ENCODE results near the gene VGLL4.
"Not testable (repeated sequence)": the region's sequence is repeated elsewhere in the genome, so short reads cannot be mapped to it uniquely, and the experiment has no call there.

The VGLL4 gene

GRCh38 chr3:11643605-11644087, at the start of gene VGLL4:
TSS of gene VGLL4 (minus strand) at chr3:11643915. CDS start at chr3:11643518, 397 bp downstream.
- peak; percentile 38 to 94 (median 86) for DNase-seq

- no peak for DNase-seq
Observed at GRCh38 chr3:11692532-11692813, 48.8 kb upstream of the VGLL4 start.

GRCh38 chr3:11691767-11692531, 48.2 kb upstream of the VGLL4 start:
- DNase-seq = no peak

- DNase-seq = no peak
Observed at GRCh38 chr3:11690863-11691766, 47.4 kb upstream of the VGLL4 start.

DNA sequence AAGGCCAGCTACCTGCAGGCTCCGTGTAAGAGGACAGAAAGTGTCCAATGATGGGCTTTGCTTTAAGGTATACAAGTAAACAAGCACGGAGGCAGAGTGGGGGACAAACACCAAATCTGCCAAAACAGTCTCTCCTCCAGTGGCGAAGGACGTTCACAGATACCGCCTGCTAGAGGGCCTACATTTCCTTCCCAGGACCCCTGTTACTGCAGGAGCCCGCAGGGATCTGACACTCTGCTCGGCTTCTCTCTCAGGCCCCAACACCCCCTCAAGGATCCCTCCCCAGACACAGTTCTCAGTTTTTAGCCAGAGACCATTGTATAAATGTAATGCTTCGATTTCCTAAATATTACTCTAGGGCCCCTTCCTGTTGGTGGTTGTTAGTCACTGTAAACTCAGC, 46.0 kb upstream of the VGLL4 start:
- DNase-seq = no peak

GRCh38 chr3:11684980-11685379, 41.3 kb upstream of the VGLL4 start:
- DNase-seq = not testable (repeated sequence)

- DNase-seq = peak in 1 of 51 donors; percentile 42
Observed at GRCh38 chr3:11680509-11680908, 36.8 kb upstream of the VGLL4 start.

GRCh38 chr3:11679964-11680363, 36.2 kb upstream of the VGLL4 start:
- DNase-seq = no peak

DNA sequence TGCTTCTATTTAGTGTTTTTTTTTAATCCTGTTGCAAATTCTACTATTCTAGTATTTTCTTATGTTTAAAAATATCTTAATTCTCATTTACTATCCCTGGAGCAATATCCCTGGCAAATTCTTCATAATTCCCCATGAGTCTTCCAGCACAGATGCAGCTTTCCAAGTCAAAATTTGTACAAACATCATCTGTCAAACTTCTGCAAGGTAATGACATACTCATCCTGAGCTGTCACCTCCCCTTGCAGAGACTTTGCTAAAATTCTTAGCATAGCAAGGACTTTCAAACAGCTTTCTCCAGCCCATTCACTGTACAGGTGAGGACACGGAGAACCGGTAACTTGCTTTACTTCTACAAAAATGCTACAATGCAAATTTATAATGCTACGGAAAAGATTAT, 28.6 kb upstream of the VGLL4 start:
- no peak for DNase-seq

DNA sequence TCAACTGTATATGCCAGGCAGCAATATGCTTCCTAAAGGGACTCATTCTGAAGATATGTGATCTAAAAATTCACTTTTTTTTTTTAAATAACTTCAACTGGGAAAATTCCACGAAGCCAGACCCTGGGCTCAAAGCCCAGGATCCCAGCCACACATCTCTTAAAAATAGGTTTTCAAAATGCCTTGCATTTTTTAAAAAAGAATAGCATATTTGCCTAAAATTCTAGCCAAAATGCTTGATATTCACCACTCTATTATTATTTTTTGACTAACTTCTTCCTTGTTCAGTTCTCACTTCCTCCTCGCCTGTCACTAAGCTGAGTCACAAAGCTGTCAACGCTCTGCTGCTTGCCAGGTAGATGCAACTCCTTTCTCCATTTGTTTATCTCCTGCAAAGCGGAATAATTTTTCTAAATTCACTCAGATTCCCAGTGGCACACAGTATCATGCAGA, 28.0 kb upstream of the VGLL4 start:
- DNase-seq = peak in 2 of 51 donors; percentile 5 to 21

GRCh38 chr3:11668243-11669235, 24.8 kb upstream of the VGLL4 start:
- DNase-seq = no peak

DNA sequence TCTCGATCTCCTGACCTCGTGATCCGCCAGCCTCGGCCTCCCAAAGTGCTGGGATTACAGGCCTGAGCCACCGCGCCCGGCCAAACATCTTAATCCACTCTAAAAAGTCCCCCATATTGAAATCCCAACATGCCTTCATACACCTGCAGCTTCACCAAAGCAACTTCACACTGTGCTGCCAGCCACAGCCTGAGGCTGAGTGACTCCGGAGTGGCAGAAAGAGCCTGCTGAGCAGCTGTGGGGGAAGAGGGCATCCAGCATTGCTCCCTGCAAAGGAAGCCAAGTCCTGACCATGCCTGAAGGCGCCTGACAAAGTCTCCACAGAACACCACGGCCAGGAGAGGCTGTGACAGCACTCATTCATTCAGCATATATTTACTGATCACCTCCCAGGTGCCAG, 21.6 kb upstream of the VGLL4 start:
- DNase-seq = no peak

DNA sequence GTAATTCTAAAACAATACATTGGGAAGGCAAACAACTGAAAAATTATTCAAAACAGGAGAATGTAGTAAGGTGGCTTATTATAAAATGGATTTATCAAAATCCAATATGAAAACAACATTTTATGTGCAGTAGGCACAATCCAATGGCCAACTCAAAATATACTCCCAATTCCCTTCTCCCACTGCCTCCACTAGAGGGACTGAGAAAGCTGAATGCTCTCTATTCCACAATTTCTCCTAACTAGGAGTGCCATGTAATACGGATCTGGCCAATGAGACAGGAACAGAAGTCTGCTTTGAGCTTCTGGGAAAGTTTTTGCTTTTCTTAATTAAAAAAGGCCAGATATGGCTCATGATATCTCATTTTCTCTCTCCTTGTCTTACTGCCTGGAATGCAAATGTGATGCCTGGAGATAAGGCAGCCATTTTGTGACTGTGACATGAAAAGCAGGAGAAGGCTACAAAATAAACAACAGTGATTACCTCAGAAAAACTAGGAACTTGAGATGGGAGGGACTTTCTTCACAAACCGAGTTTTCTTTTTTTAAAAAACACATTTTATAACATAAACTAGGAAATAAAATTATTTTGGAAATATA, 18.8 kb upstream of the VGLL4 start:
- DNase-seq = no peak

- no peak for DNase-seq
Observed at GRCh38 chr3:11661827-11662226, 18.1 kb upstream of the VGLL4 start.

DNA sequence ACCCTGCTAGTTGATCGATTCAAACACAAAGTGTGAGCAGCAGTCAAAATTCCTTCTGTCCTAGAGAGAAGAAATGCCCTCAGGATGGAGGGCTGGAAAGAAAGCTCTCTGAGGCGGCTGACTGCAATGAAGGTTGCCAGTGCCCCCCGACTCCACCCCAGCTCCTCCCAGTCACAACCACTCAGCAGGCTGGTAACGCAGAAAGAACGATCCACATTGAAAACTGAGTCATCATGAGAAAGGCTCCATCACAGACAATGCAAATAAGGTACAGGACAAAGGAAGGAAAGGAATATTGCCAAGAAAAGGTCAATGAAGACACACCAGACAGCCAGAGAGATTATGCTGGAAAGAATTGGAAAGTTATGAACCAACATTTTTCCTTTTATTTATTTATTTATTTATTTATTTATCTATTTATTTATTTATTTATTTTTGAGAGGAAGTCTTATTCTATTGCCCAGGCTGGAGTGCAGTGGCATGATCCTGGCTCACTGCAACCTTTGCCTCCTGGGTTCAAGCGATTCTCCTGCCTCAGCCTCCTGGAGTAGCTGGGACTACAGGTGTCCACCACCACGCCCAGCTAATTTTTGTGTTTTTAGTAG, 17.4 kb upstream of the VGLL4 start:
- DNase-seq = no peak

DNA sequence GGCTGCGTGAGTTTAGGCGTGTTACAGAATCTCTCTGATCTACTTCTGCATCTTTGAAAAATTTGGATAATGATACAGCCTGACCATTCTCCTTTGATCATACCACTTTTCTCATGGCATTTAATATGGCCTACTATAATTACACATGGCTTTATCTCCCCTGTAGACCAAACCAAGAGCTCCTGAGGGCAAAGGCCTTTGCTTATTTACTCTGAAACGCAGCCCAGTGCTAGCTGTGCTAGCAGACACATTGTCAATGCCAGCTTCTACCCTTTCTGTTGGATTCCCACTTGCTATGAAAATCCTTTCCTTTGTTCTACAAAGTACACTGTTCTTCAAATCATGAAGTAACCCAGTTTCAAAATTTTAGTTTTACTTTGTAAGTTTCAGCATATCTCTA, 16.5 kb upstream of the VGLL4 start:
- no peak for DNase-seq

DNA sequence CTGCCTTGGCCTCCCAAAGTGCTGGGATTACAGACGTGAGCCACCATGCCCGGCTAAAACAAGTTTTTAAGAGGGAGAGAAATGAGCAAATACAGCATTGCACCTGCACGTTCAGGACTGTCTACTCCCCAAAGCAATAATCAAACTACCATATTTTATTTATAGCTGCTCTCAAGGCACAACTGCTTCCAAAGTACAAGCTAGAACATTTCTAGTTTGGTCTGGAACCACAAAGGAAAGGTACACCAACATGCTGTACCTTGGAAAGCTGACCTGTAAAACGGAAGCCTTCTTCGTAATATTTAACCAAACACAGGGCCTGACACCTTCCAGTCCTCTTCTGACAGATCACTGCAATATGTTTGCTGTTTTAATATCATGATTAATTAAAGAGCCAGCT, 14.5 kb upstream of the VGLL4 start:
- no peak for DNase-seq

DNA sequence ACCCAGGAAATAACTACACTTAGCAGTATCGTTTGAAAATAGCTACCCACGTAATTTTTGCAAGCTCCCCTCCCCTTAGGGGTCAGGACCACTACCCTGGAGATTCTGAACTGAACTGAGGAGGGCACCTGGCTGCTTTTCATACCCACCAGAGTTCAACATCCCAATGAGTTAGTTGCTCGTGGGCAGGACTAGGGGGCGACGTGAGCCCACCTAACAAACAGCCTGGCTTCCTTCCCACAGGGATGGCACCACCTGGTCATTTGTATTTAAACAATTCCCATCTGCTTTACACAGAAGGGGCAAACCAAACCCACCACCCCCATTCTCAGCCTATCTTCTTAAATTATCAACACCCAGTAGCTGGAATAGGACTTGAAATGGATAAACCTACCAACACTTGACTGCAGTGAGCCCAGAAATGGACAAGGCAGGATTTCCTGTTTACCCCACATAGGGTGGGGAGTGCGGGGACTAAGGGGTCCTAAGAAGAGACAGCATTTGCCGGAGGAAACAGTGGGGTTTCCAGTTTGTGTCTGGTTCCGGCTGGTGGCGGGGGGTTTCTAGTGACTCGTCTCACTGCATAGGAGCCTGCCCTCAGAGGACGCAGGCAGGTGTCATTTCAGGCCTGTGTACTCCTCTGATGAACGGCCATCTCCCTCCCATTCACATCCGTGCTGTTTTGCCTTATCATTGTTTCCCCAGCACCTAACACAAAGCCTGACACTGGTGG, 11.6 kb upstream of the VGLL4 start:
- no peak for DNase-seq

DNA sequence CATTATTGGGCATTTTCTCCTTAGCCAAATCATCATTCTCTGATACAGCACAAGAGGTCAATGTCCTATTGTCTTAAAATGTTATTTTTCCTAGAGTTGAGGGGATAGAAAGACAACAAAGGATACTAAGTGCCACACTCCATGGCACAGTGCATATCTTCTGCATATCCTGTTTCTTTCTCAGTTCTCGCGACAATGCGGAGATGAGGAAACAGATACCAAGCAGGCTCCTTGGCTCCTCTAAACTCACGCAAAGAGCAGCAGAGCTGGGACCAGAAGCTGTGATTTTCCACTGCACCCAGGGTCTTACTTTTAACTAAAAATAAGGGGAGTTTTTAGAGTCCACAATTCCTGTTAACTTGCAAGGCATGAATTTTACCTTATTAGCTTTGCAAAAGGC, 10.5 kb upstream of the VGLL4 start:
- DNase-seq = no peak

Measured in hypothalamus (tissue), 51 donors.